ELR (cell line): ENCODE data around the gene EHMT1.
"Not testable (repeated sequence)": the region's sequence is repeated elsewhere in the genome, so short reads cannot be mapped to it uniquely, and the experiment has no call there.

Experiments
- DNase-seq: peaks from one replicate; pipeline ENCODE4 v3.0.0-alpha.2; 2015; ENCODE audit warnings: low read depth

EHMT1 gene

GRCh38 chr9:137873408-137873807 is 254.6 kb downstream of the EHMT1 start:
- DNase-seq = no peak

GRCh38 chr9:137873858-137874362 is 255.1 kb downstream of the EHMT1 start:
- no peak for DNase-seq

- no peak for DNase-seq
Observed at GRCh38 chr9:137875354-137875753, 256.5 kb downstream of the EHMT1 start.

GRCh38 chr9:137875846-137876245 is 257.0 kb downstream of the EHMT1 start:
- no peak for DNase-seq

GRCh38 chr9:137876269-137876668 is 257.5 kb downstream of the EHMT1 start:
- DNase-seq = no peak

- no peak for DNase-seq
Observed at GRCh38 chr9:137876781-137877386, 258.1 kb downstream of the EHMT1 start.

GRCh38 chr9:137877506-137878122 is 258.8 kb downstream of the EHMT1 start, which contains the start of gene CACNA1B:
Gene CACNA1B (plus strand): TSS chr9:137877782. CDS start chr9:137877934, 152 bp downstream.
- DNase-seq = not testable (repeated sequence)

GRCh38 chr9:137878146-137878941 is 259.5 kb downstream of the EHMT1 start:
- no peak for DNase-seq

GRCh38 chr9:137879052-137879451 is 260.2 kb downstream of the EHMT1 start:
- DNase-seq = no peak

GRCh38 chr9:137879566-137880150 is 260.9 kb downstream of the EHMT1 start:
- no peak for DNase-seq

GRCh38 chr9:137880160-137880975 is 261.6 kb downstream of the EHMT1 start:
- no peak for DNase-seq

GRCh38 chr9:137880976-137881530 is 262.2 kb downstream of the EHMT1 start:
- no peak for DNase-seq

- DNase-seq = no peak
Observed at GRCh38 chr9:137881591-137882505, 263.0 kb downstream of the EHMT1 start.

GRCh38 chr9:137882506-137882821 is 263.7 kb downstream of the EHMT1 start:
- DNase-seq = no peak

- not testable (repeated sequence) for DNase-seq
Observed at GRCh38 chr9:137883977-137884376, 265.2 kb downstream of the EHMT1 start.

- DNase-seq = not testable (repeated sequence)
Observed at GRCh38 chr9:137884547-137884946, 265.7 kb downstream of the EHMT1 start.

GRCh38 chr9:137885121-137885520 is 266.3 kb downstream of the EHMT1 start:
- DNase-seq = not testable (repeated sequence)
